ENCODE results near the gene TAS2R4.
A peak's percentile ranks its signal among the peaks of the same experiment; 100 is the strongest.
"Not testable (repeated sequence)": the region's sequence is repeated elsewhere in the genome, so short reads cannot be mapped to it uniquely, and the experiment has no call there.

The TAS2R4 gene, protein sequence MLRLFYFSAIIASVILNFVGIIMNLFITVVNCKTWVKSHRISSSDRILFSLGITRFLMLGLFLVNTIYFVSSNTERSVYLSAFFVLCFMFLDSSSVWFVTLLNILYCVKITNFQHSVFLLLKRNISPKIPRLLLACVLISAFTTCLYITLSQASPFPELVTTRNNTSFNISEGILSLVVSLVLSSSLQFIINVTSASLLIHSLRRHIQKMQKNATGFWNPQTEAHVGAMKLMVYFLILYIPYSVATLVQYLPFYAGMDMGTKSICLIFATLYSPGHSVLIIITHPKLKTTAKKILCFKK

DNA sequence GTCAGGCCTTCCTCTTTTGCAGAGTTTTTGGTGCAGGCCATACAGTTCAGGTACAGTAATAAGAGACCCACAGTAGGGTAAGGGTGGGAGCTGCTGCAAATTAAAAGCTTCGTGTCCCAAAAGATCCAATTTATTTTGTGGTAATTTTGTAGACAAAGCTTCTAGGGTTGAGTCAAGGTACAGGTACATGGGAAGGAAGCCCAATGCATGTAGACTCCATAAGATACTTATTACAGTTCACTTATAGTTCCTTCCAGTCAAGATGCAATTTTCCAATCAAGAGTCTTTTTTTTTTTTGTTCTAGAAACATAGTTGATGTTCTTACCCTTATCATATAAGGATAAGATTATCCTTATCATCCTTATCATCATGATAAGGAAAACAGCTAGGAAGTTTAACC, at the start of gene TAS2R4:
TAS2R4 (plus strand) TSS at position 301 of the 400 bp plus-strand sequence. CDS start 1,815 bp downstream, outside the sequence.
- FAIRE-seq, result no peak

DNA sequence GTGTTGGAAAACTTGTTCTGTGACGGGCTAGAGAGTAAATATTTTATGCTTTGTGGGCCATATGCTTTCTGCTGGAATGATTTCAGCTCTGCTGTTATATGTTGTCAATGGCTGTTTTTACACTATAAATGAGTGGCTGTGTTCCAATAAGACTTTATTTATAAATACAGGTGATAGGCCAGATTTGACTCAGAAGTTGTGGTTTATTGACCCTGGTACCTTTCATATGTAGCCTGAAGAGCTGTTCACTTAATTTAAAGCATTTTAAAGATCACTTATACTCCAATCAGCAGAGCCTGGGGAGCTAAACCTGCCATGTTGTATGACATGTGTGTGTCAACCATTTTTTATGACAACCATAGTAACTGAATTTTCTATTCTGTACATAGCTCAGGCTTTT, 47.5 kb upstream of the TAS2R4 start:
- FAIRE-seq, result no peak

DNA sequence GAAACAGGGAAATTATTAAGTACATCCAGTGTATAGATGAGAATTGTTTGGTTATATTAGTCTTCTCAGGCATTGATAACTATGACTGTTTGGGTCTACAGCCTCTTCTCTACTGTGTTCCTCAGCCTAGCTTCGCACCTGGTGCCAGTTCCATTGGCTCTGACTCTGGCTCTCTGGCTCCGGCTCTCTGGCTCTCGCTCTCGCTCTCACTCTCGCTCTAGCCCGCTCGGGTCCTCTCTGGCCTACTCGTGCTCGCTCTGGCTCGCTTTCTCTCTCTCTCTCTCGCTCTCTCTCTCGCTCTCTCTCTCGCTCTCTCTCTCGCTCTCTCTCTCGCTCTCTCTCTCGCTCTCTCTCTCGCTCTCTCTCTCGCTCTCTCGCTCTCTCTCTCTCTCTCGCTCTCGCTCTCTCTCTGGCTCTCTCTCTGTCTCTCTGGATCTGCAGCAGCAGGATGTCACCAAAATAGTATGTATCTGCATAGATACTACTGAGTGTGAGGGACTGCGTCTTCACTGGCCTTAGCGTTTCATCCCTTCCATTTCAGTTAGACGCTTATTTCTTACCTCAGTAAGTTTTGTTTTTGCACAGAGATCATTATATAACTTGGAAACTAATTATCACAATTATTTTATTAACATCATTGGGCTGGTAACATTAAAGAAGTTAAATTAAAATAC, 44.9 kb upstream of the TAS2R4 start:
- no peak for FAIRE-seq

DNA sequence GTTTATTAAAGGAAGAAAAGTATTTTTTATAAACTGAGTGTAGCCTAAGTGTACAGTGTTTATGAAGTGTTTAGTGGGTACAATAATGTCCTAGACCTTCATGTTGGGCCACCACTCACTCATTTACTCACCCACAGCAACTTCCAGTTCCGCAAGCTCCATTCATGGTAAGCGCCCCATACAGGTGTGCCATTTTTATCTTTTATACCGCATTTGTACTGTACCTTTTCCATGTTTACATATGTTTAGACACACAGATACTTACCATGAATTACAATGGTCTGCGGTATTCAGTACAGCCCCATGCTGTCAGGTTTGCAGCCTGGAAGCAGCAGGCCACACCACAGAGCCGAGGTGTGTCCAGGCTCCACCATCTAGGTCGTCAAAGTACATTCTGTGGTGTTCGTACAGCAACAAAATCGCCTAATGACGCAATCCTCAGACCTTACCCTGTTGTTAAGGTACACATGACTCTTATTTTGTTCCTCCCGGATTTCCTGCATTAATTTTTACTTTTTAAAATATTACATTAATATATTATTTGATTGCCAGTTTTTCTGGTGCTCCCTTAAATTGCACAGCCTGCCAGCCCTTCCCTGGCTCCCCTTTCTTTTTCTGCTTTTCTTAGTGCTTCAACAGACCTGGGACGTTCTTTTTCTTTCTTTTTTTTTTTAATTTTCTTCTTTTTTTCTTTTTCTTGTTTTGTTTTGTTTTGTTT, 39.2 kb upstream of the TAS2R4 start:
- no peak for FAIRE-seq

DNA sequence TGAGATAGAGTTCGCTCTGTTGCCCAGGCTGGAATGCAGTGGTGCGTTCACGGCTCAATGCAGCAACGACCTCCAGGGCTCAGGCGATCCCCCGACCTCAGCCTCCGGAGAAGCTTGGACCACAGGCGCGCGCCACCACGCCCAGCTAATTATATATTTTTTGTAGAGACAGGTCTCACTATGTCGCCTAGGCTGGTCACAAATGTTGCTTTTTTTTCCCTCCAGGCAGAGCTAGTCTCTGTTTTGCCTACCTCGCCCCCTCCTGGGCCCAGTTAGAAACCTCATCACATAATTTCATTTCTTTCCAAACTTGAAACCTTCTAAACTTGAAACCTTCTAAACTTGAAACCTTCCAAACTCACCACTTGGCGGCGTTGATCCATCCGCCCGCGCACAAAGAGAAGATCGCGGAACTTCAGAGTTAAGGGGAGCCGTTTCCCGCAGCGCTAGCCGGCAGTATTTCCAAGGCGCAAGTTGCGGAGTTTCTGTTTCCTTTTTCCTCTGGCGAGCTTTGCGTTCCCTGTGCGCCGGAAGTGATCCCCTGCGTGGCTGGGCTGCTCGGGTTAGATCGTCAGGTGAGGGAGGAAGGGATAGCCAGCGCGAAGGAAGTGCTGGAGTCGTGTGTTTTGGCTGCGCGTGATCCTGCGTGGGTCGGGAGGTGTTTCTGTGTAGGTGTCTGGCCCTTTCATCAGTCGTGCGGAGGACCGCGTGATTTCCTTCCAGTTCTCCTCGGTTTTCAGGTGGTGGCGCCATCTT, 38.5 kb upstream of the TAS2R4 start, which contains the start of gene SSBP1:
SSBP1 (plus strand) TSS at position 523 of the 756 bp plus-strand sequence. CDS start 809 bp downstream, outside the sequence.
- peak; percentile 93 for FAIRE-seq

DNA sequence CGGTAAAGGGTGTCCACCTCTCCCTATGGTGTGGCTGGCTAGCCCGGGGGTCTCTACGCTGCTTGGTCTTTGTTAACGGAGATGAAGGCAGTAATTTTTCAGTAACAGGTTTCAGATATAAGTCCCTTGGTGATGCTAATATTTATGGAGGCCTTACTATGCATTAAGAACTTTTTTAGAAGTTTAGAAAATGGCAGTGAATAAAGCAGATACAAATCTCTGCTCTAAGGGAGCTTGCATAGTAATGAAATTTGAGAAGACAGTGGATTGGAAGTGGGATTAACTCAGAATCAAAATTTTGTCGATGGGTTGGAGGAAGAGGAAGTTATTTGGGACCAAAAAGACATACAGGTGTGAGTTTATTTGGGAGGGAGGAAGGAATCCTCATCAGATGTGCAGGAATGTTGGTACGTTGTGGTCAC, 37.9 kb upstream of the TAS2R4 start:
- FAIRE-seq, result no peak

DNA sequence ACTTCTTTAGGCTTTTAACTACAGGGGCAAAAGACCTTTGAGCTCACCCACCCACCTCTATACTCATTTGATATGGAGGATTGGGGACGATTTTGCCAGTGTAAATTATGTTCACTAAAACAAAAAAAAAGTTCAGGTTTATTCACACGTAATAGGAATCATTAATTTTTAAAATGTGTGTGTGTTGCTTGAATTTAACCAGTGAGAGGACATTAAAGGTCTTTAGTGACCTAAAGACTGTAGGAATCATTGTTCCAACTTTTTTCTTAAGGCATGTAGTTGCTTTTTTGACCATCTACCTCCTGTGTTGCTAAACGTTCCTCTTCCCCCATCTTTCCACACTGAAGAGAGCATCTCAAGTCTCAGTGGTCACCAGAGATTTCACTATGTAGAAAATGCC, 37.2 kb upstream of the TAS2R4 start:
- no peak for FAIRE-seq

DNA sequence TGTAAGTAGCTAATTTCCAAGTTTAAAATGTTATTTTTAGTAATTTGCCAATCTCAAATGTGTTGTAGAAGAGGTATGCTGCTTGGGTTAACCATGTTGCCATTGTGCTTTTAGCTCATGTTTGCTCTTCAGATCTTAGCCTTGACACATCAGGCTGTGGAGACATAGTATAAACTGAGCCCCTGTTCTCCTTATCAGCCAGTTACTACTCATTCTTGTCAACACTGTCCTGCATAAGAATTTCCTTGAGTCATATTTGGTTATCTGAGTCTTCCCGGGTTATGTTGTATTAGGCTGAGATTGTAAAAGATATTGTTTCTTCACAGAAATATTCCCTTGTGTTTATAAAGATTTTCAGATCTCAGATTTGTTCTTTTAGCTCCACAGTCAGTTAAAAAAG, 34.2 kb upstream of the TAS2R4 start:
- no peak for FAIRE-seq

DNA sequence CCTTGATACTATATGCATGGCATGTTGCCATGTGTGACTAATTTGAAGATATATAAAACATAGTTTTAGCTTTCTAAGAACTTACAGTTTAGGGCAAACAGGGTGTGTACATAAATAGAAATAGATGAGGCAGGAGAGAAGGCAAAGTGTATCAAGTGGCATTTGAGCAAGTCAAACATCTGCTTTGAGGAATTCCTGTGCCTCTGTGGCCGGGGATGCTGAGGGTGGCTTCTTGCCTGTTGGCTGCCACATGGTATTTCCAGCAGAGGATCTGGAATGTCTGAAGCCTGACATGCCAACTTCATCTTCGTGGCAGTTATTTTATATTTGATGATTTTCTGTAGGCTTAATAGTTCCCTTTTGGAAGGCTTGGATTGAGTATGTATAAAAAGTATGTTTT, 32.3 kb upstream of the TAS2R4 start:
- no peak for FAIRE-seq

DNA sequence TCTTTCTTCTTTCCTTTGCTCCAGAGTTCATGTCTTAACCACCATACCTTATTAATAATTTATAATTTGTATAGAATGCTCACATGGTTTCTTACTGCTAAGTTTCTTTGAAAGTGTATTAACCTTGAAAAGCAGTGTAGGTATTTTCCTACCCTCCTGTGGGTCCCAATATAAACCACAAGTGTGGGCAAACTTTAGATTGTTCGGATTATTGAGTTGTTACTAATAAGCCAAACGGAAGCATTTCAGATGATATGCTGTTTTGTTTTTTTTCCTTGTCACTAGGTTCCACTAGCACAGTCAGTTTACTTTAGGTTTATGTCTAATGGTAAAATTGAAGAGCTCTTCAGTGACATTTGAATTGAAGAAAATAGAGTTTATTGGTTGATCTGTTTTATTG, 28.1 kb upstream of the TAS2R4 start:
- no peak for FAIRE-seq

DNA sequence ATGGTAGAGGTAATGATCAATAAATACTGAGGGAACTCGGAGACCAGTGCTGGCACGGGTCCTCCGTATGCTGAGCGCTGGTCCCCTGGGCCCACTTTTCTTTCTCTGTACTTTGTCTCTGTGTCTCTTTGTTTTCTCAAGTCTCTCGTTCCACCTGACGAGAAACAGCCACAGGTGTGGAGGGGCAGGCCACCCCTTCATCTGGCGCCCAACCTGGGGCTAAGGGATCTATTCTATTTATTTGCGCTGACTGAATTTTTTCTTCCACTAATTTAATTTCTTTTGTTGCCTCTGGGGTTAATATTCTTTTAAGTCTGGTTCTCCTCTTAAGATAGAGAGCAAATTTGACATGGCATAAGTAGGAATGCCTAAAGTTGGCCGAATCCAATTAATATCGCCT, 24.6 kb upstream of the TAS2R4 start:
- FAIRE-seq, result not testable (repeated sequence)

DNA sequence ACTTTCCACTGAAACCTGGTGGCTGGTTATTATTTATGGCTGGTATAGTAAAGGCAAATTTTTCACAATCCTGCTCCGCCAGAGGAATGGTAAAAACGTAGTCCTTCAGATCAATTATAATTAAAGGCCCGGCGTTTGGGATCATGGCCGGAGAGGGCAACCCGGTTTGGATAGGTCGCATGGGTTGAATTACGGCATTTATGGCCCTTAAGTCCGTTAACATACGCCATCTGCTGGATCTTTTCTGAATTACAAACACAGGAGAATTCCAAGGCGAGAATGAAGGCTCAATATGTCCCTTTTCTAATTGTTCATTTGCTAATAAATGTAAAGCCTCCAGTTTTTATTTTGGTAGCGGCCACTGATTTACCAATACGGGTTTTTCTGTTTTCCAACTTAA, 23.8 kb upstream of the TAS2R4 start:
- no peak for FAIRE-seq

DNA sequence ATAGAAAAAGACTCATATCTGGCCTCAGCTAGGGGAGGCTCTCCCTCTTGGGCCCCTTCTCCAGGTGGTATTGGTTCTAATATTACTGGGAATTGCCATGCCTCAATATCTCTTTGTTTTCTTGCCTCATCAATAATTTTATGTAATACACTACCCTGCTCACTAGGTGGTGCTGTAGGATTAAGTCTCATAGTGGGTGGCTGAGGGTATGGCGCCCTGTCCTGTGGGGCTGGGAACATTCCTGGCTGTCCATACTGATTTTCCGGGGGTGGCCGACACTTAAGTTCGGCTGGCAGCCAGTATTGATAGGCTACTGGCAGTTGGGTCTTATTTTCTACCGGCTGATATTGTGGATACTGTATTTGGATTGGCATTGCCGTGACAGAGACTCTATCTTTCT, 21.5 kb upstream of the TAS2R4 start:
- no peak for FAIRE-seq

DNA sequence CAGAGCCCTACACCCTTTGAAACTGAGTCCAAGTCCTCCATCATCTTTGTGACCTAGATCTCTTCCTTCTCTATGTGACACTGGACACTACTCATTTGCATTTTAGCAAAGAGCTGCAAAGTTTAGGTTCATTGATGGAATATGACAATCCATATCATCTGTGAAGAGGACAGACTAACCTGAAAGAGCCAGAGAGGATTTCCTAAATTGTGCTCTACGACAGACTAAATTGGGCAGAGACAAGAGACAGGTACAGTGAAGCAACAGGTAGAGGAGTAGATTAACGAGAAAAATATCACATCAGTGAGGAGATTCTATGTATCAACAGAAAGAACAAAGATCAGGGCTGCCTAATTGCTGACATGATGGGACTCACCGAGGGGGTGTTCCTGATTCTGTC, 12.7 kb upstream of the TAS2R4 start, which contains the start of gene TAS2R3:
TAS2R3 (plus strand) TSS at position 301 of the 400 bp plus-strand sequence; CDS start at position 363, 62 bp downstream.
- no peak for FAIRE-seq

DNA sequence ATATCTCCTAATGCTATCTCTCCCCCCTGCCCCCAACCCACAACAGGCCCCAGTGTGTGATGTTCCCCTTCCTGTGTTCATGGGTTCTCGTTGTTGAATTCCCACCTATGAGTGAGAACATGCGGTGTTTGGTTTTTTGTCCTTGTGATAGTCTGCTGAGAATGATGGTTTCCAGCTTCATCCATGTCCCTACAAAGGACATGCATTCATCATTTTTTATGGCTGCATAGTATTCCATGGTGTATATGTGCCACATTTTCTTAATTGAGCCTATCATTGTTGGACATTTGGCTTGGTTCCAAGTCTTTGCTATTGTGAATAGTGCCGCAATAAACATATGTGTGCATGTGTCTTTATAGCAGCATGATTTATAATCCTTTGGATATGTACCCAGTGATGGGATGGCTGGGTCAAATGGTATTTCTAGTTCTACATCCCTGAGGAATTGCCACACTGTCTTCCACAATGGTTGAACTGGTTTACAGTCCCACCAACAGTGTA, 6.3 kb upstream of the TAS2R4 start:
- not testable (repeated sequence) for FAIRE-seq

DNA sequence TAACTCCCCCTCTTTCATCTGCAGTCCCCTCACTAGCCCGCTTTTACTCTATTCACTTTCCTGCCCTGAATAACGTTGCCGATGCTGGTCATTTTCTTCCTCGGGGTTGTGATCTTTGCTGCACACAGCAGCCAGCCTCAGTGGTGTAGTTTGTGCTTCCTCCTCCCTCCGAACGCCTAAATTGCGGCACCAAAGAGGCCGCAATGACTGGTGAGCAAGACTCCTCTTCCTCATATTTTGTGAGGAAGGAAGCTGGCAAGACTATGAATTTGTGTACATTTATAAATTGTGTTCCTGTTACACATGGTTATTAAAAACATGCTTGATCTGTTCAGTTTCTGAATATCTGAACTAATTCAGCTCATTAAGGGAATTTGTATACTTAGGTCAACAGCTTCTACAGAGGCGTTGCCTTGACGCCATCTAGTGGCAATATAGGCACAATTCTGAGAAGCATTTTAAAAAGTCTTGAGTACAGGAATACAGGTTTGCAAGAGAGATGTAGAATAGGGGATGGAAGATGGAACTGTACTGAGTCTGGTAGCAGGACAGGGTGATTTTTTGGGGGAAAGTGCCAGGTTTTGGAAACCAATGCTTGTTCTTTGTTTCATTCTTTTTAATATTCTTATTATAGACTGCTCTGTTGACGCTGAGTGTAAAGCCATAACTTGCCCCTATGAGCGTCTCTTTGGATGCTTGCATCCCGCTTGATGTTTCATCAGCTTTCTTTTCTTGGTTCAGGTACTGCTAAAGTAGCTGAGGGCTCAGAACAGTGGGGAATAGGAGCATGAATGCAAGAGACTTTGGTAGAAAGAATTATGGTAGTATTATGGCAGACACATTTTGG, 9.5 kb downstream of the TAS2R4 start:
- FAIRE-seq, result no peak

DNA sequence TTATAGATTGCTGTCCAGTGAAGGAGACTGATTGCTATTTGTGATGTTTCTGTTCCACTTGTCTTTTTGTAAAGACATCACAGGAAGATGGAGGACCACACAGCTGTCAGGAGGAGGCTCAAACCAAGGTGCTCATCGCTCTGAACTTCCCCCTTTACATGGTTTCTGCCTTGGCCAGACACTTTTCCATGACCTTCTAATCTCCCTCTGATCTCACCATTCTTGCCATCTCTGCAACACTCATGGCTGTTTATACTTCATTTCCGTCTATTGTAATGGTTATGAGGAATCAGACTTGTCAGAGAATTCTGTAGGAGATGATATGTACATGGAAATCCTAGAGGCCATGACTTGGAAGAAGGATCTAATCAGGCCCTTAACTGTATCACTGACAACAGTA, 11.8 kb downstream of the TAS2R4 start:
- FAIRE-seq, result no peak

DNA sequence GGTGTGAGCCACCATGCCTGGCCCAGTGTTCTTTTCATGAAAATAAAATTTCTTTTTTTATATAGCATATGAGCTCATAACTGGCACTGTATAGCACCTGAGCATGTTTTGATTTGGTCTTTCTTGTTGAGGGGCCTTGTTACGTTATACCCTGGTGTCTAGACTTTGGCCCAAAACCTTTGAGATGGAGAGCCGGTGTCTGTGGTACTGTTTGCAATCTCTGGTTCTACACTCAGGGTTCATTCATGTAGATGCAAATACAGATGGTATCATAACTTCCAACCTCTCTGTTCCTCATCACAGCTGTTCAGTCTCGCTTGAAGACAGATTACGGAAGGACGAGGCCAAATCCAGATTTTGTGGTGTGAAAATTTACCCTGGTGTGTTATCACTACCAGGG, 13.4 kb downstream of the TAS2R4 start, which contains the start of gene TAS2R5:
TAS2R5 (plus strand) TSS at position 301 of the 400 bp plus-strand sequence. CDS start 145 bp downstream, outside the sequence.
- no peak for FAIRE-seq

DNA sequence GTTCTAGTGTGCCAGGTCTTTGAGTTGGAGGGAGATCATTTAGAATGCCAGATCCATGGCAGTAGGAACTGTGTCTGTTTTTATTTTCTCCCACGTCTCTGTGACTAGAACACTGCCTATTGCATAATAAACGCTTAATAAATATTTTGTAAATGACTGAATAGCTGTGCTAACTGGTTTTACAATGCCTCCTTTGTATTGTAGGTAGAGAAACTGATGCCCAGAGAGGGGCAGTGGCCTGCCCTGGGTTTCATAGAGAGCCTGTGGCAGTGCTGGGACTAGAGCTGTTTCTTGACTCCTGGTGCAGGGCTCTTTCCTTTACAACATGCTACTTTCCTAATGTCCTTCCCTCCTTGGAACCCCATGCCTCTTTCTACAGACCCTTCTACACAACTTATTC, 16.1 kb downstream of the TAS2R4 start:
- no peak for FAIRE-seq

DNA sequence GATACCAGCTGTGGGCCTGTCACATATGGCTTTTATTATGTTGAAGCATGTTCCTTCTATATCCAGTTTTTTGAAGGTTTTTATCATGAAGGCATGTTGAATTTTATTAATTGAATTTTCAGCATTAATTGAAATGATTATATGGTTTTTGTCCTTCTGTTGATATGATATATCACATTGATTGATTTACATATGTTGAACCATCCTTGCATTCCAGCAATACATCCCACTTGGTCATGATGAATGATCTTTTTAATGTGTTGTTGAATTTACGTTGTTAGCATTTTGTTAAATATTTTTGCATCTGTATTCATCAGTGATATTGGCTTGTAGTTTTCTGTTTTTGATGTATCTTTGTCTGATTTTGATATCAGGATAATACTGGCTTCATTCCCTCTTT, 43.6 kb downstream of the TAS2R4 start:
- FAIRE-seq, result no peak

DNA sequence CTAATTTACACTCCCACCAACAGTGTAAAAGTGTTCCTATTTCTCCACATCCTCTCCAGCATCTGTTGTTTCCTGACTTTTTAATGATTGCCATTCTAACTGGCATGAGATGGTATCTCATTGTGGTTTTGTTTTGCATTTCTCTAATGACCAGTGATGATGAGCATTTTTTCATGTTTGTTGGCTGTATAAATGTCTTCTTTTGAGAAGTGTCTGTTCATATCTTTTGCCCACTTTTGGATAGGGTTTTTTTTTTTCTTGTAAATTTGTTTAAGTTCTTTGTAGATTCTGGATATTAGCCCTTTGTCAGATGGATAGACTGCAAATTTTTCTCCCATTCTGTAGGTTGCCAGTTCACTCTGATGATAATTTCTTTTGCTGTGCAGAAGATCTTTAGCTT, 46.0 kb downstream of the TAS2R4 start:
- FAIRE-seq, result not testable (repeated sequence)
